NCI-H1436 treated with DMSO at 0.1 percent for 48 hours (cell line): ENCODE results near the gene CCDC120.

ENCODE experiments used
- DNase-seq: peaks from one replicate; lab custom pipeline; 2025; lab: John Stamatoyannopoulos, UW

CCDC120 gene

DNA sequence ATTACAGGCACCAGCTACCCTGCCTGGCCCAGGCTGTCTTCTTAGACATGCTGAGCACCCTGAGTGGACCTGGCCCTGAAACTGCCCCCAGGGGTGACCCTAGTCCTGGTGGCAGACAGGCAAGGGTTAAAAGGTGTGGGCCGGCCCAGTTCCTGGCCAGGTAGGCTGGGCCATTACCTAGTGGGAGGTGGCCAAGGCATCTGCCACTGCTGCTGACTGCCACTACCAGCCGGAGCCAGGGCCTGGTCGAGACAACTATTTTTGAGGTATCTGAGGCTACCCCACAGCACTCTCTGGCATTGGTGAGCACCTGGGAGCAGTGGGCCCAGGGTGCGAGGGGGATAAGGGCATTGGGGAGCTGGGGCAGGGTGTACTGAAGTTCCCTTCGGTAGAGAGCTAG, at the start of gene CCDC120:
Gene CCDC120, plus strand, starts transcription at position 206 of the 400 bp plus-strand sequence. CDS start 3,043 bp downstream, outside the sequence.
- no peak for DNase-seq

- no peak for DNase-seq
Observed at GRCh38 chrX:49019050-49019449, 39.7 kb upstream of the CCDC120 start.

- no peak for DNase-seq
Observed at GRCh38 chrX:49019599-49020249, 39.1 kb upstream of the CCDC120 start.

DNA sequence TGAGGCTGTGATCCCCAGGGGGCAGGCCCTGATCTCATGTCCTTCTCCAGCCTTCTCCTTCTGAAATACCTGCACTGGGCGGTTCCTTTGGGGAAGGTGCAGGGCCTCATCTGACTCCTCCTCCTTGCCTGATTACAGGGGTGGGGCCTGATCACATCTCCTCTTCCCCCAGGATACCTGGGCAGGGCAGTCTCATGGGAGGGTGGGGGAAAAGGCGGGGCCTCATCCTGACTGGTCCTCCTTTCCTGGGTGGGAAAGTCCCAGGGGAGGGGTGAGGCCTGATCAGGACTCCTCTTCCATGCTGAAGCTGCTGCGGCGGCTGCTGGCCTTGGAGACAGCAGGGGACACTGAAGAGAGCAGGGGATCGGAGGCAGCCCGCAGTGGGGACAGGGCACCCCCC, 28.9 kb upstream of the CCDC120 start:
- DNase-seq: no peak

DNA sequence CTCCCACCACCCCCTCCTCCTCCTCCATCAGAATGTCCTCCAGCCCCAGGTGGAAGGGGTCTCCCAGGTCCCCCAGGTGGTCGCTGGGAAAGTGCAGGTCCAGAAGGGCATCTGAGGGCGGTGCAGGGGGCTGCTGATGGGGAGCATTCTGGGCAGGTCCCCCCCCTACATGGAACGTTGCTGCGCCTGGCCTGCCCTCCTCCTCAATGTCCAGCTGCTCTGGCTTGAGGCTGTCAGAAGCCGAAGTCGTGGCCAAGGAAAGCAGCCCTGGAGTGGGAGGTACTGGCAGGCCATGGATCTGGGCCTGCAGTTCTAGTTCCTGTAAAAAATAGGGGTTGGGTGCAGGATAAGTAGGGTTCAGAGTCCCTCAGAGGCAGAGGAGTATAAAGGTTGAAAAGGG, 28.5 kb upstream of the CCDC120 start:
- DNase-seq: no peak

- no peak for DNase-seq
Observed at GRCh38 chrX:49037883-49038475, 20.8 kb upstream of the CCDC120 start.

GRCh38 chrX:49039598-49040375, 19.0 kb upstream of the CCDC120 start:
- peak; percentile 33 for DNase-seq

DNA sequence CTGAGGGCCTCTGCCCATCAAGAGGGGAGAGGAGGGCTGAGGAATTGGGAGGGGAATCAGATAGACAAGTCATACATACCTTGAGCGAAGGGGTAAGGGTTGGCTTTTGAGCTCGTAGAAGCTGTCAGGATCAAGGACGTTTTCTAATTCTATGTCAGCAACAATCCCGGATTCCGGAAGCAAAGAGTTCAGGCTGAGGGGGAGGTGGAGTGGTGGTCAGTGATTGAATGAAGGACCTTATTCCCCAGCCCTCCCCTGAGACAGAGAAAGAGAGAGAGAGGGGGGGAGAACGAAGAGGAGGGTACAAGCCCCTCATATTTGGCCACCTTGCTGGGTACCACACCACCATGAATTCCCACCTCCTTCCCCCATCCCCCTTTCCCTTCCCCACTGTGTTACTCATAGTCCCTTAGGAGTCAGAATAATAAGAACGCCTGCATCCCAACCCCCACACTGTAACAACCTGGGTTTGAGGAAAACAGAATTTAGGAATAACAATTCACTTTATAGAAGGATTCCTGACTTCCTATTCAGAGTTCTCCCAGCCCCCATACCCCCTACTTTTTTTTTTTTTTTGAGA, 18.3 kb upstream of the CCDC120 start:
- DNase-seq: no peak

DNA sequence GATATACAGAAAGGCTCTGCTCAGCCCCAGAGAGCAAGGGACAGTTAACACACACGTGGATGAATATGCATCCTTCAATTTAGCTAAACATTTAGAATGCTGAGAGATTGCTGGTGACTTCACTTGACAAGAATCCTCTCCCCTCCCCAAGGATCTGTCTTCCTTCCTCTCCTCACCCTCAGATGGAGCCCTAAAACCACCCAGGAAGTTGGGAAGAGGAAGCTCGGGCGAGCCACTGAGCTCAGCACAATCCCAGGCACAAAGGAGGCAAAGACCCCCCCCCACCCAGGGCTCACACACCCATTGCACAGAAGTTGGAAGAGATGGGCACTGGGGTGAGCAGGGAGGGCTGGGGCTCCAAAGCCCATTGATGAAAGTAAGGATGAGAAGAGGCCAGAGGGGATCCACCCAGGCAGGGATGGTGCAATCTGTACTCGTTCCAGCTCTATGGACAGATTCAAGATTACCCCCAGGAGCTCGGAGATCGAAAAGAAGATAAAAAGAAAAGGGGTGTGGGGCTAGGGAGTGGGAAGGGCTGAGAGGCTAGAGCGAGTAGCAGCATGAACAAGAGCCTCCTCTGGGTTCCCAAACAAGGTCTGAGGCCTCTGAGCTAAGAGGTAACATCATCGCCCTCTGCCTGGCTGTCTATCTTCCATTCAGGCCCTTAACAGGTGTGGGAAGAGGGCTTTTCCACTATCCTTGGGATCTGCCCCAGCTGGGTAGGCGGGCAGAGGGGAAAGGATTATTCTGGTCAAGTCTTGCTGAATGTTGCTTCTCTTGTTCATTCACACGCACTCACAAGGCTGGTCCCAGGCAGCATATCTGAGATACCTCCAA, 16.8 kb upstream of the CCDC120 start:
- no peak for DNase-seq

- no peak for DNase-seq
Observed at GRCh38 chrX:49042581-49043219, 16.1 kb upstream of the CCDC120 start.

- DNase-seq: peak; percentile 95
Observed at GRCh38 chrX:49043220-49043986, 15.4 kb upstream of the CCDC120 start, which contains the start of gene TFE3. Gene TFE3 (minus strand): TSS chrX:49043357. CDS start chrX:49043226, 131 bp downstream.

DNA sequence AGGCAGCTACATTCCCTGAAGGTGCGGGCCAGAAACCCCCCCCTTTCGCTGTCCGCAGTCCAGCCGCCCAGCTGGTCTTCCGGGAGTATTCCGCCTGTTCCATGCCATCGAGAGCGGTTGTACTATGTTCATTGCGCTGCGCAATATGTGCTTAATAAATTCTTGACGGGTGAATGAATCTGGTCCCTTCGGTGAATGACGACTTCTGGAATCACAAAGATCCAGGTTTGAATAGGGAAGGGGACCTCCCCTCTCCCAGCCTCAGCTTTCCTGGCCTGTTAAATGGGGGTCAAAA, 14.9 kb upstream of the CCDC120 start:
- no peak for DNase-seq

DNA sequence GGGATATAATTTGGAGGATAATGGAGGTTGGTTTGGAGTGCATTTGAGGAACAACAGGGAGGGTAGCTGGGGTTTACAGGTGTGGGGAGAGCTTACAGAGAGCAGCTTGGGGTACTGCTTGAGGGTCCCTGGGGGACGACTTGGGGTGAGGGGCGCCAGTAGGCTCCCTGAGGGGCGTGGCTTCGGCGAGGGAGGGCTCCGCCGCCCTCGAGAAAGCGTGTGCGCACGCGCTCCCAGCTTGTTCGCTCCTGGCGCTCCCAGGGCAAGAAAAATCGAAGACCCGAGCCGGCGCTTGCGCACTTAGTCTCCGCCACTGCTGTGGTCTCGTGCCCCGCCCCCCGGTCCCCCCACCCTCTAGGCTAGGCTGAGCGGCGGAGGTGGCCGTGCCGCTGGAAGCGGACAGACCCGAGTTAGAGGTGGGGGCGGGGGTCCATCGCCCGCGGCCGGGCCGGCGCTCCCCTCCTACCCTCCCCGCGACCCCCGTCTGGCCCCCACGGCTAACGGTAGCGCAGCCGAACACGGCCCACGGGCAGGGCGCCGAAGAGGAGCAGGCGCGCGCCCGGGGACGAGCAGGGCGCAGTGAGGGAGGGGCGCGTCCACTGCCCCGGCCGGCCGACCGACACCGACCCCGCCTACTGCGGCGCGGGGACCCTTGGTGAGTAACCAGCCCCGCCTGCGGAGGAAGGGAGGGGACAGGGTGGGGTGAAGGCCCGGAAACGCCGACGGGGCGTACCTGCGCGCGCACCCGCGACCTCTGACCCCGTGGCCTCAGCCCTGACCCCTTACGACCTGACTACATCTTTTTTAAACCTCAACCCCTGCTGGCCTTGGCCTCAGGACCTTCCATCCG, 5.4 kb upstream of the CCDC120 start:
- no peak for DNase-seq

DNA sequence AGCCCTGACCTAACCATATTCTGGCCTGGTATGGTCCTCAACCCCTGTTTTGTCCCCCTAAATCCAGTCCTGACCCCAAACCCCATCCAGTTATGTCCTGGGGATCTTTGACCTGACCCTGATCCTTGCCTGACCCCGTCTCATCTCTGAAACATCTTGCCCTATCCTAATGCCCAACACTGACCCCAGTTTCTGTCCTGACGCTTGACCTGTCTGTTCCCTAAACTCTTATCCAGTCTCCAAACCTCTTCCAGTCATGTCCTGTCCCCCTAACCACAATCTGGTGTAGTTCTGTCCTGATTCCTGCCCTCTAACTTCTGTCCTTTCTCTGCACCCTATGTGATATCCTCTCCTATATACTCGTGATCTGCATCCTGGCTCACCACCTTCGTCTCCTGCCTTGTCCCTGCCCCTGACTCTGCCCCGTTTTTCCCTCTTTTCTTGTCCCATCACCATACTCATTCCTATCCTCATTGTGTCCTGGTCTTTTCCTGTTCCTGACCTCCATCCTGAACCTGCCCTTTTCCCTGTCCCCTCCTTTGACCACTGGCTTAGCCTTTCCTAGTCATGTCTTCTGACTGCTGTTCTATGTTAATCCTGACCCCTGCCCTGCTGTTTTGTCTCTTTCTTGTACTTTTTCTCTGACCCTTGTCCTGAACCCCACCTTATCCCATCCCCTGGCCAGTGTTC, 4.6 kb upstream of the CCDC120 start:
- no peak for DNase-seq

GRCh38 chrX:49059201-49059600, 402 bp downstream of the CCDC120 start:
- no peak for DNase-seq

- no peak for DNase-seq
Observed at GRCh38 chrX:49059681-49060085, 884 bp downstream of the CCDC120 start.

DNA sequence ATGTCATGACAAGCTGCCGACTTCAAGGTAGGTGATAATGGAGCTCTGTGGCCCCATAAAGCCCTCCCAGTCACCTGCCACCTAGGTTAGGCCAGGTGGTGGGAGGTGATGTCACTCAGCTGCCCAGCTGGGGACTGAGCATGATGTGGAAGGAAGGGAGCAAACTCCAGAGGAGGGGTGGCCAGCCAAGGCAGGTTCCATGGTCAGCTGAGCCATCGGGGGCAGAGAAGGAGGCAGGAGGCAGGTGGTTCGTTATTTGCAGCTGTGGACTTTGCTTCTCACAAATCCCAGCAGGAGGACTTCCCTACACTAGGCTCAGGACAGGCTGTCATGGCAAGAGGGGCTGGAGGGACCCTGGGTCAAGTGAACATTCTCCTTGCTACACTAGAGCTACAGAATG, 2.1 kb downstream of the CCDC120 start:
- no peak for DNase-seq

- no peak for DNase-seq
Observed at GRCh38 chrX:49061490-49061889, 2.7 kb downstream of the CCDC120 start.

GRCh38 chrX:49061916-49062315, 3.1 kb downstream of the CCDC120 start:
- DNase-seq: no peak
